Measurements from ENCODE around the gene CST4.
"Not testable (repeated sequence)": the region's sequence is repeated elsewhere in the genome, so short reads cannot be mapped to it uniquely, and the experiment has no call there.

The CST4 gene

DNA sequence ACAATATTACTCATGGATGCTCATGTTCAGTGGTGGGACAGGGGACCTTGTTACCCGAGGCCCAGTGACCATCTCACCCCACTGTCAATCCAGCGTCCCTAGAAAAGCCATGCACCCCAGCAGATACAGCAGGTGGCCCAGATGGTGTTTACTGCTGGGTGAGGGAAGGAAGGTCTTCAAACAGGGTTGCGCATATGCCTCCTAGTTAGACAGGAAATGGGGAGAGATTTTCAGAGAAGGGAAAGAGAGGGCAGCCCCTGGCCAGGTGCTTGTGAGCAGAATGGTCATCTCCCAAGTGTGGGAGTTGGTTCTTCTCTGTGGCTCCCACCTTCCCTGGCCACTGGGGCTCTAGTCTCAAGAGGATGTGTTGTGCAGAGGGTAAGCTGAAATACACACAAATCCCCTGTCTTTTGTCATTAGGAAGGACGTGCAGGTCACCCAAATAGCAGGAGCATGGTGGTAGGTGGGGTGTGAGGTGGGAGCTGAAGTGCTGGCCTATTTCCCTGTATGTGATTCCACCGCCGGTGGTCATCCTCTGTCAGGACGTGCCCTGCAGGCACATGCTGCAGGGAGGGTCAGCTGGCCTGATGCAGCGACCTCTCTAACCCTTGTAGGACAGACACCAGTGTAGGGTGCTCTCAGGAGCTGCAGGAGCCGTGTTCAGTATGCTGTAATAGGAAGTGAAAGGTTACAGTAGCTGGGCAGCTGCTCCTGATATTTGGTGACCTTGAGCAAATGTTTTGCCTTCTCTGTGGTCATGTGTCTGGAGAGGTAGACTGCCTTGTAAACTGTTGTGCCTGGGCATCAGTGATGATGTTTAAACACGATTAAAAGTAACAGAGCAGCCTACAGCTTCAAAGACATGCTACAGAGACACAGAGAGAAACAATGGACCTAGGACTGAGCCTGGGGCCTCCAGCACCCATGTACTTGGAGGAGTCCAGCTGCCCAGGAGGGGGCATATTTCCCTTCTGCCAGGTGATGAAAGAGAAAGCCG lies 47.9 kb downstream of the CST4 start:
- DNase-seq (ENCODE audit: low read depth): no peak

DNA sequence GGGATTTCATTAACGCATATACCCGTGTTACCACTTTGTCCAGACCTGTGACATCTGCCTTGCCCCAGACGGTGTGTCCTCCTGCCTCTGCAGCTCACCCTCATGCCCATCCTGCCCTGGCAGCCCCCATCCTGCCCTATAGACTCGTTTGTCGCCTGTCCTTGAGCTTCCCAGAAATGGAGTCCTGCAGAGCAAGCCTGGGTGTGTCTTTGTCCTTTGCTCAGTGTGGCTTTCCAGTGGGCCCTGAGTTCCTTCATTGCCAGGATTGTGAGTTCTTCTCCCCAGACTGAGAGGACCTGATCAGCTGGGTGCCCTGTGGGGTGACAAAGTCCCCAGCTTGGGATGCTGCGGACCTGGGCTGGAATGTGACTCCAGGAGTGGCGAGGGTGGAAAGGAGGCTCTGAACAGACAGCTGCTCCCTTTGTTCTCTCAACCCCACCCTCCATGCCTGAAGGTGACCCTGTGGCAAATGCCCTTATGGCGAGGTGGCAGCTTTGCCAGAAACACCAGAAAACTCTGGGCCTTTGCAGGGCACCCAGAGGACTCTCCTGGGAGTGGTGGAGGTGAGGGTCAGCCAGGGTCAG lies 48.7 kb downstream of the CST4 start:
- no peak for DNase-seq (ENCODE audit: low read depth)

DNA sequence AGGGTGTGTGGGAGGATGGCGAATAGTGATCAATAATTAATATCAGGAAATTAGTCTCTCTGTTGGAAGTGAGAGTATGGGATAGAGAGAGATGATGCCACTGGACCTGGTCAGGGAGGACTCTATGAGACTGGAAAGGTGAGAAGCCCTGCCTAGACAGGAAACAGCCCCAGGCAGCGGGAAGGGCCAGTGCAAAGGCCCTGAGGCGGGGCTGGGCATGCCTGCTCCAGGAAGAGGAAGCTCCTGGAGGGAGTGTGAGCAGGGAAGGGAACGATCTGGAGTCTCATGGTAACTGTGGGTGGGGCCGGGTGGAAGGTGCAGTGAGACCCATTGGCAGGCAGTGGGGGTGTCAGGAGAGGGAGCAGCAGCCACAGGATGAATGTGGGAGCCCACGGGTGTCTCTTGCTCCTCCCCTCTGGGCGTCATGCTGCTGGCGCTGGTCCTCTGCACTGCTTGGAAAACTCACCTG lies 49.3 kb downstream of the CST4 start:
- DNase-seq (ENCODE audit: low read depth): no peak

DNA sequence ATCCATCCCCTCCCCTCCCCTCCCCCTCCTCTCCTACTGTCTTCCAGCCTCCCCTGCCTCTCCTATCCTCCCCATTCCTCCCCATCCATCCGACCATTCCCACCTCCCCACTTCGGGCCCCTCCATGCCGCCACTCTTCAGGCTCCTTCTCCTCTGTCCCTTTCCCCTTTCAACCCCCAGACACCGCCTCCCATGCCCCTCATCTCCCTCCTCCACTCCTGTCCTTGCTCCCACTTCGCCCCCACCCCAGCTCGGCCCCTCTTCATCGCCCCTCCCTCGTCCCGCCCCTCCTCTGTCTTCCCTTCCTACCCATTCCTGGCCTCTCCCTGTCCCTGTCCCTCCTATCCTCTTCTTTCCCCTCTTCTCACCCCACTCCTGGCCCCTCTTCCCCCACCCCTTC lies 50.5 kb downstream of the CST4 start:
- DNase-seq (ENCODE audit: low read depth): no peak

DNA sequence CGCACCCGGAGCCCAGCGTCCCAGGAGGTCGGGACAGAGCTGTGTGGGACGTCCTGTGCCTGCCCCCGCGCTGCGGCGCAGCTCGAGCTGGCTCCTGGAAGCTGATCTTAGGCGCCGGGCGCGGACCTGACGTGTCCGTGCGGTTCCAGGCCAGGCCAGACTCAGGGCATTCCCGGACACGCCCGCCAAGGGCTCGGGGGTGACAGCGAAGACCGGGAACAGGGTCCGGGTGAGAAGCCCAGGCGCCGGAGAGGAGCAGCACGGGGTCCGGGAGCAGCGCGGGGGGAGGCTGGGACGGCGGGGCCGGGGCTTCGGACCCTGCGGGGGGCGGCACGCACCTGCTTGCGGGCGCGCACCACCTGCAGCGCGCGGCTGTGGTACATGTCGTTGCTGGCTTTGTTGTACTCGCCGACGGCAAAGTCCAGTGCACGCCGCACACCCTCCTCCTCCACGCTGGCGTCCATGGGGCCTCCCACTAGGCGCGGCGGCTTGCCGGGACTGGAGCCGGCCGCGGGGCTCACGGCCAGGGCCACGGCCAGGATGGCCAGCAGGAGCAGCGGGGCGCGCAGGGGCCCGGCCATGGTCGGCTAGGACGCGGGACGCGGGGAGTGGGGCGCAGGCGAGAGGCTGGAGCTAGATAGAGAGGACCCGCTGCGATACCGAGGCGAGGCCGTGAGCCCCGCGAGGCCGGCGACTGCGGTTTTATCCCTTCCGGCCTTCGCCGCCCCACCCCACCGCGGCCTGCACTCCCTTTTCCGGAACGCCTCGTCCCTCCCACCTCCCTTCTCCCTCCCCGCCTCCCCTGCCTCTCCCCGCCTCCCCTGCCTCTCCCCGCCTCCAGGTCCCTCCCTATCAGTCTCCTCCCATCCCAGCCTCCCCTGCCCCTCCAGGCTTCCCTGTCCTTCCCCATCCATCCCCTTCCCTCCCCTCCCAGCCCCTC lies 51.3 kb downstream of the CST4 start, which contains the start of gene CST3:
CST3 (minus strand) TSS at position 674 of the 940 bp plus-strand sequence; CDS start at position 581, 93 bp downstream.
- peak; percentile 90 for DNase-seq (ENCODE audit: low read depth)

DNA sequence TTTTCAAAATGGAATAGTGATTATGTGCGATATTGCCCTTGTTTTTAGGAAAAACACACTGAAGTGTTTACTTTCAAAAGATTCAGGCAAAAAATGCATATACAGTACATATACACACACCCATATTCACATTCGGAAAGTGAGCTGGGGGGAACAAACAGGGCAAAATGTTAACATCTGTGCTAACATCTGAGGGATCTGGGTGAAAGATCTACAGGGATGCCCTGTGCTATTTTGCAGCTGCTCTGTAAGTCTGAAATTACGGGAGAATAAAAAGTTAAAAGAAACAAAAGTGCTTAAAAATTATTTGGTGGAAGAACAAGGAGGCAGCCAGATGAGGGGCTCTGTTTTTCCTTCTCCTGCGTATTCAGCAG lies 51.9 kb downstream of the CST4 start:
- DNase-seq (ENCODE audit: low read depth): no peak

DNA sequence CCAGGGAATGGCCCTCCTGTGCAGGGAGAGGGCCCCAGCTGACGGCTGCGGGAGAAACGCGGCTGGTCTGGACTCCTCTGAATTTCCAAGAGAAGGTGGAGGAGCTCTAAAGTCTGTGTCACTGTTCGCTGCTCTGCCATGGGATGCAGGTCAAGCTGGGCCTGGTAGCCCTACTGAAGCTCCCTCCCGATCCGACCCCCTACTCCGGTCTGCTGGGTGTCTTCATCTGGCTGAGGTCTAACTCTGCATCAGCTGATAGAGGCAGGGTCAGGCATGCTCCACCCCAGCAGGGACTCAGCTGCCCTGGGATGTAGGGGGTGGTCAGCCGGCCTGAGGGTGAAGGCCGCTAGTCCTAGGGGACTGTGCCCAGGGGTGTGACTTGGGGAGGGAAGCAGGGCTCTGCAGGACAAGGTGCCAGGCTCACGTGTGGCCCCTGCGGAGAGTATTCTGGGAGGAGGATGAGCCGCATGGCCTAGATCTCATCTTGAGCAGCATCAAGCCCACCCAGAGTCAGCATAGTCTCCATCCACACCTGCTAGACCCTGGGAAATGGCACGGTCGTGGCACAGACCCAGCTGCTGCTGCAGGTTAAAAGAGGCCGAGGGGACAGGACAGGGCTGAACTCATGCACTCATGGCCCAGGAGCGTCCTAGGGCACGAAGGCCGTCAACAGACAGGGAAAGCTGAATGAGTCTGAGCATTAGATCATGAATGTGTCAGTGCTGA lies 52.5 kb downstream of the CST4 start:
- DNase-seq (ENCODE audit: low read depth): peak; percentile 24

DNA sequence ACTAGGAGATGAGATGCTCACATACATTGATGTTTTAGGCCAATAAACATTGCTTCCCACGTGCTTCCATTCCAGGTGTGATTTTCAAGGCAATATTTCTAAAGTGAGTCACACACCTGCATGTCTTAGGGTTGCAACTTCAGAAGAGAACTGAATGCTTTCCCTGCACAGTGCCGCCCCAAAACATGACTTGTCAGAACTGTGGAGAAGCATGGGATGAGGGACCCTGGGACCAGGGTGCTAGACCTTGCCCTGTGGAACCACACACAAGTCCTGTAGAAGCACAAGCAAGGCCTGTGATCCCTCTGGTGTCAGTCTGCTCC lies 53.1 kb downstream of the CST4 start:
- not testable (repeated sequence) for DNase-seq (ENCODE audit: low read depth)
